Calu3 (cell line): ENCODE measurements around the gene SLC15A1. TPM values are rescaled to one million over a fixed set of nuclear protein-coding genes. Genes with fewer than 3 reads are reported as not detected.
"Not testable (repeated sequence)": the region's sequence is repeated elsewhere in the genome, so short reads cannot be mapped to it uniquely, and the experiment has no call there.

Source experiments
- BruUV-seq: library from RNA; stranded (reverse); fragments of 400-500 nt; replicated peaks from 2 replicates; lab custom pipeline; 2021; lab: Mats Ljungman, UMichigan
- CTCF ChIA-PET: fragments of 300-600 bp; sonication (Branson Sonifier 250); formaldehyde crosslinking; loops from one replicate; lab custom pipeline; 2022; ENCODE audit warnings: antibody characterized with exemption; lab: Charles Lee
- DNase-seq: peaks from one replicate; pipeline ENCODE4 v3.0.0; 2022
- H3K27ac Mint-ChIP-seq: one replicate; pipeline ENCODE4 v1.8.0; 2022; ENCODE audit warnings: mixed read lengths; ENCODE audit not compliant: unreplicated experiment
- H3K27me3 Mint-ChIP-seq: one replicate; pipeline ENCODE4 v1.8.0; 2022; ENCODE audit warnings: mixed read lengths; ENCODE audit not compliant: unreplicated experiment
- H3K36me3 Mint-ChIP-seq: one replicate; pipeline ENCODE4 v1.8.0; 2022; ENCODE audit warnings: mild to moderate bottlenecking, moderate library complexity, mixed read lengths; ENCODE audit not compliant: insufficient read depth, unreplicated experiment
- H3K4me1 Mint-ChIP-seq: one replicate; pipeline ENCODE4 v1.8.0; 2022; ENCODE audit warnings: mild to moderate bottlenecking, low read depth, mixed read lengths; ENCODE audit not compliant: unreplicated experiment
- H3K4me3 Mint-ChIP-seq: one replicate; pipeline ENCODE4 v1.8.0; 2022; ENCODE audit warnings: mild to moderate bottlenecking, low read depth, moderate library complexity, mixed read lengths; ENCODE audit not compliant: unreplicated experiment
- H3K9me3 Mint-ChIP-seq: one replicate; pipeline ENCODE4 v1.8.0; 2022; ENCODE audit warnings: low read depth, mixed read lengths; ENCODE audit not compliant: unreplicated experiment
- CTCF ChIP-seq: fragments of 200-600 bp; IDR thresholded peaks from one replicate; pipeline ENCODE4 v1.8.0; 2022; ENCODE audit warnings: antibody characterized with exemption; ENCODE audit not compliant: unreplicated experiment
- intact Hi-C: fragments of 100-400 bp; cut with micrococcal nuclease; formaldehyde crosslinking; loops from one replicate; pipeline ENCODE4 v1.10.0; 2022; ENCODE audit not compliant: unreplicated experiment
- total RNA-seq: library from RNA; stranded (reverse); gene quantifications from 2 replicates; pipeline ENCODE4 v1.2.3, GENCODE V29; 2022

Gene SLC15A1
- total RNA-seq, 1 experiment from 2014 or later: 0.99 TPM

- DNase-seq: no peak
- no peak for TF ChIP-seq CTCF
- Mint-ChIP-seq H3K4me3 (no peak overlapping the region), H3K27ac (no peak overlapping the region), H3K9me3 (no peaks in the 10 kb centered on the region), H3K36me3 (no peaks in the 10 kb centered on the region), H3K27me3 (no peaks in the 10 kb centered on the region), H3K4me1 (no peaks in the 10 kb centered on the region)
- no TSS peak for BruUV-seq
- intact Hi-C loops: no loop called here
- CTCF ChIA-PET: interaction anchor here (0.7 kb wide), 1 partner anchor 20 kb away, joined by 3 read pairs; no protein-coding TSS in a partner anchor
Measured at GRCh38 chr13:98641075-98641474, 111.4 kb downstream of the SLC15A1 start.

GRCh38 chr13:98639785-98640184 lies 112.7 kb downstream of the SLC15A1 start:
- DNase-seq, BruUV-seq, intact Hi-C loops, H3K4me3 Mint-ChIP-seq, H3K27me3 Mint-ChIP-seq, H3K27ac Mint-ChIP-seq, H3K36me3 Mint-ChIP-seq, H3K4me1 Mint-ChIP-seq, H3K9me3 Mint-ChIP-seq, CTCF ChIA-PET: not testable (repeated sequence)

- DNase-seq, H3K36me3 Mint-ChIP-seq, H3K27ac Mint-ChIP-seq, H3K27me3 Mint-ChIP-seq, H3K4me3 Mint-ChIP-seq, intact Hi-C loops, CTCF ChIA-PET, BruUV-seq, H3K4me1 Mint-ChIP-seq, H3K9me3 Mint-ChIP-seq: not testable (repeated sequence)
Measured at GRCh38 chr13:98638352-98638751, 114.1 kb downstream of the SLC15A1 start.

Other genes starting within 250 kb of the SLC15A1 start
- 51.2 and 55.3 TPM in 2 replicates for gene STK24, start 175.6 kb downstream of the SLC15A1 start, total RNA-seq
- 21.1 and 26.2 TPM in 2 replicates for gene DOCK9, start 225.4 kb upstream of the SLC15A1 start, total RNA-seq